NB4 (cell line): ENCODE results near the gene CLMN.

Experiments used
- DNase-seq: peaks from one replicate; pipeline ENCODE4 v3.0.0; 2010; ENCODE audit warnings: low read depth
- H3K4me3 ChIP-seq: one replicate; pipeline ENCODE4 v1.5.1; 2011; ENCODE audit warnings: mild to moderate bottlenecking, low read depth, low read length, moderate library complexity
- CTCF ChIP-seq: IDR thresholded peaks from one replicate; pipeline ENCODE4 v1.5.1; 2012; ENCODE audit warnings: low read depth, low read length
- MAX ChIP-seq: IDR thresholded peaks from 2 replicates; pipeline ENCODE4 v1.6.1; 2011; ENCODE audit warnings: low read depth, low read length
- MYC ChIP-seq: IDR thresholded peaks from 2 replicates; pipeline ENCODE4 v1.6.1; 2011; ENCODE audit warnings: low read depth, low read length
- POLR2A ChIP-seq: IDR thresholded peaks from 2 replicates; pipeline ENCODE4 v1.6.1; 2011; ENCODE audit warnings: mild to moderate bottlenecking; ENCODE audit not compliant: insufficient read length; ENCODE audit errors: extremely low read depth

Gene CLMN

GRCh38 chr14:95361373-95362137, 41.8 kb upstream of the CLMN start:
- H3K4me3 ChIP-seq, result no peak overlapping the region
- peak; percentile 71 for TF ChIP-seq CTCF
- no peak for TF ChIP-seq MYC
- DNase-seq, result peak; percentile 52

GRCh38 chr14:95360828-95361227, 41.1 kb upstream of the CLMN start:
- no peak for DNase-seq
- TF ChIP-seq POLR2A (no peak), MYC (no peak), MAX (no peak), CTCF (no peak)
- H3K4me3 ChIP-seq, result no peak overlapping the region

- no peak for TF ChIP-seq CTCF
- no peak for TF ChIP-seq MAX
- no peak for TF ChIP-seq MYC
- no peak for TF ChIP-seq POLR2A
- no peak overlapping the region for H3K4me3 ChIP-seq
- no peak for DNase-seq
These were observed 40.5 kb upstream of the CLMN start for GRCh38 chr14:95359994-95360826.

GRCh38 chr14:95356245-95356869, 36.6 kb upstream of the CLMN start:
- H3K4me3 ChIP-seq, result no peak overlapping the region
- DNase-seq, result no peak
- no peak for TF ChIP-seq MAX
- TF ChIP-seq CTCF, result no peak
- no peak for TF ChIP-seq MYC
- TF ChIP-seq POLR2A, result no peak

GRCh38 chr14:95355422-95355821, 35.7 kb upstream of the CLMN start:
- TF ChIP-seq CTCF (no peak), MYC (no peak), POLR2A (no peak), MAX (no peak)
- no peak overlapping the region for H3K4me3 ChIP-seq
- DNase-seq, result no peak
